ENCODE results near the gene OR6J1.
"Not testable (repeated sequence)": the region's sequence is repeated elsewhere in the genome, so short reads cannot be mapped to it uniquely, and the experiment has no call there.

OR6J1 gene

DNA sequence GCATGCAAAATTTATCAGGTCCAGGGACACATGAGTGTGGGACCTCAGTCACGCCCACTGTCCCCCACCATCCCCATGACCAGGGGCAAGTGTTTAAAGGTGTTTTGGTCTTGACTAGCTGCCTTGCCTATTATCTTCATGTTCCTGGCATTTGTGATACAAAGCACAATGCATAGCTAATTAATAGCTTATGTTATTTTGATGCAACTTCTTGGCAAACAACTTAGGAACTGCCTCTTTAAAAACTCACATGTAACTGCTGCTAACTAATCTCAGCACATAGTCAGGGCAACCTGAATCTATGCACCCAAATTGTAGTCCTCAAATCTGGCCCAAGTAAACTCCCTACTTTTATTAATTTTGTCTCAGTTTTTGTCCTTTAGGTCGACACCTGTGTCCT lies 7.4 kb upstream of the OR6J1 start:
- DNase-seq (ENCODE audit: low read depth in 2 of 3, low spot score in 1 of 3), result no peak

GRCh38 chr14:22650960-22651521 lies 6.9 kb upstream of the OR6J1 start:
- DNase-seq (ENCODE audit: low read depth in 2 of 3, low spot score in 1 of 3), result no peak

DNA sequence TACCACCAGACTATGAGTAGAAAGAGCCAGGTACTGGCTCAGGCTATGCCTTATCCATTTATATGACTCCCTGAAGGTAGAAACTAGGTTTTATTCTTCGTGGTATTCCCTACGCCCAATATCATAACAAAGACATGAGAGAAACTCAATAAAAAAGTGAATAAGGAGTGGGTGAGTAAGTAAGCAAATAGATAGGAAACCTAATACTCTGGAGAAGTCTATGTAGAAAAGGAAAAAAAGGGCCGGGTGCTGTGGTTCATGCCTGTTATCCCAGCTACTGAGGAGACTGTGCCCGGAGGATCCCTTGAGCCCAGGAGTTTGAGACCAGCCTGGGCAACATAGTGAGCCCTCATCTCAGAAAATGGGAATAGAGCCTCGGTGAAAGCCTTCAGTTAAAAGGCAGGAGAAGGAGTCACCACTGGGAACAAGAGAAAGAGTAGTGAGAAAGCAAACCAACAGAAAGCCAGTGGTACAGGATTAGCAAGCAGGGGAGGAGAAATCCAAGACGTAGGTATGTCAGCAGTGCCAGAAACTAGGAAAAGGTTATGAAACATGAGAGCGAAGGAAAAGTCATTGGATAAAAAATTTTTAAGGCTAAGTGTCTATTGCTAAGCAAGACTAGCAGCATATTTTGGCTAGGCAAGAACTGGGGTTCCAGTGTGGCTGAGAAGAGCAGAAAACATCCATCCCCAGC lies 6.0 kb upstream of the OR6J1 start:
- no peak for DNase-seq (ENCODE audit: low read depth in 2 of 3, low spot score in 1 of 3)

GRCh38 chr14:22648506-22648905 lies 4.4 kb upstream of the OR6J1 start:
- DNase-seq (ENCODE audit: low read depth in 2 of 3, low spot score in 1 of 3), result no peak

DNA sequence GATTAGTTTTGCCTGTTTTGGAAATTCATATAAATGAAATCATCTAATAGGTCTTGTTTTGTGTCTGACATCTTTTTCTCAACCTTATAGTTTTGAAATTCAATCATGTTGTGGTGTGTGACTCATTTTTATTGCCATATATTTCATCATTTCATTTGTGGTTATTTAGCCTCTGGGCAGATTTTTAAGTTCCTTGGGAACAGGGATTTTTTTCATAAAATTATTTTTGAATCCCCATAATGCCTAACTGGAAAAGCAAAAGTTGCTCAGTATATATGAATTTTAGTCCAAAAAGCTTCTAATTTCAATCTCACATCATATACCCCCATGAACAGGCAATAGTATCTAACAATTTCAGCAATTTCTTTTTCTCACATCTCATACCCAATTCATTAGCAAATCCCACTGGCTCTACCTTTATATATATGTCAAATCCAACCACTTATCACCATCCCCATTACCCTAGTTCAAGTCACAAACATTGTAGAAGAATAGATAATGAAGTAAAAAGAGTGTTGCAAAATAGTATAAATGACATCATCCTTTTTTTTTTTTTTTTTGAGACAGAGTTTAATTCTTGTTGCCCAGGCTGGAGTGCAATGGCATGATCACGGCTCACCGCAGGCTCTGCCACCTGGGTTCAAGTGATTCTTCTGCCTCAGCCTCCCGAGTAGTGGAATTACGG lies 2.6 kb upstream of the OR6J1 start:
- DNase-seq (ENCODE audit: low read depth in 2 of 3, low spot score in 1 of 3), result no peak

DNA sequence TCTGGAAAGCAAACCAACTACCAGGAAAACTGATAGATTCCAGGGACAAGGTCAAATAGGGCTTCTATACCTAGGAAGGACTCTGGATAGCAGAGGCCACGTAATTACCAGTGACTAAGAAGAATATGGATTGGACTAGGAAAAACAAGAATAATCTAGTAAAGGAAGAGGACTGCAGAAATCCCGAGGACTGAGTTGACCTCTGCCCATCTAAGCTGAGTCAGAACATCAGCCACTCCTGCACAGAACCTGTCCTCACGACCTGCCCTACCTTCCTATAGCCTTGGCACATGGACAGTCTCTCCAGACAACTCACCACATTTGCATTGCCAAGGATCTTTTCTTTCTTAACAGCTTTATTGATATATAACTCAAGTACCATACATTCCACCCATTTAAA lies 2.3 kb downstream of the OR6J1 start:
- DNase-seq (ENCODE audit: low read depth in 2 of 3, low spot score in 1 of 3), result no peak

GRCh38 chr14:22640192-22640591 lies 4.0 kb downstream of the OR6J1 start:
- DNase-seq (ENCODE audit: low read depth in 2 of 3, low spot score in 1 of 3), result no peak

DNA sequence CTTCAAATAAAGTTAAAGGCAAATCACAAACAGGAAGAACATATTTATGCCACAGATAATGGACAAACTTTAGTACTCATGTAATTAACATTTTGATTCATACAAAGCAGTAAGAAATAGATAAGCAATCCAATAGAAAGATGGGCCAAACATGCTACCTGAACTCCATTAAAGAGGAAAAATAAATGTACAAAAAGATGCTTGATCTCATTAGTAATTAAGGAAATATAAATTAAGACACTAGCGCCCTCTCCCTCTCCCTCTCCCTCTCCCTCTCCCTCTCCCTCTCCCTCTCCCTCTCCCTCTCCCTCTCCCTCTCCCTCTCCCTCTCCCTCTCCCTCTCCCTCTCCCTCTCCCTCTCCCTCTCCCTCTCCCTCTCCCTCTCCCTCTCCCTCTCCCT lies 8.2 kb downstream of the OR6J1 start:
- DNase-seq (ENCODE audit: low read depth in 2 of 3, low spot score in 1 of 3), result not testable (repeated sequence)

- no peak for DNase-seq (ENCODE audit: low read depth in 2 of 3, low spot score in 1 of 3)
Observed at GRCh38 chr14:22634233-22634900, 9.8 kb downstream of the OR6J1 start.

DNA sequence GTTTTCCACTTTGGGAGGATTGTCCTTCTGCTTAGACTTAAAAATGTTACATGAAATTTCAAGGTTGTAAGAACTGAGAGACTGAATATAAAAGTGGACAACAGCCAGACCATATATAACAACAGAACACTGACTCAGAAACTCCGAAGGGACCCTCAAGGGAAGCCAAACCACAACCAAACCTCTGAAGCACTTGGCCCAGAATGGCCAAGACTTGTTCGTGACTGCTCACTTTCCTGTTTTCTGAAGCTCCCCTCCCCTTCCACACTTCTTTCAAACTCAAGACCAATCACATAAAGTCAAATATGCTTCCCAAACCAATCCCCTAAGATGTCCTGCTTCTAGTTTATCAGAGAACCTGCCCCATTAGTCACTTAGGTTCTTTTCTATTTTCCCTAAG lies 13.7 kb downstream of the OR6J1 start:
- DNase-seq (ENCODE audit: low read depth in 2 of 3, low spot score in 1 of 3), result no peak

DNA sequence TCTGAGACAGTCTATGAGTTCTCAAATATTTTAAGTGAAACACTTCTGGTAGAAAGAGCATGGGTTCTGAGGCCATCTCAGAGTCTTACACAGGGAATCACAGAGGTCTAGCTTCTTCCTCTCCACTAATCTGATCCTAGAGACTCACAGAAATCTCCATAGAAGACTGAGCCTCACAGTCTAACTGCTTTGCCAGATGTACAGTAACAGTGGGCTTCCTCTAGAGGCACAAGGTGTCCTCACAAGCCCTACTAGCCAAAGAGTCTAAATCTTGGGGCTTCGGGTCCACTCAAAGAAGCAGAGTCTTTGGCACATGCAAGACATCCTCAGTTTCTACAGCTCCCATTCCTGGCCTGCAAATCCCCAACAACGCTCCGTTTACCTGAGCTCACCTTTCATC lies 14.1 kb downstream of the OR6J1 start:
- no peak for DNase-seq (ENCODE audit: low read depth in 2 of 3, low spot score in 1 of 3)

DNA sequence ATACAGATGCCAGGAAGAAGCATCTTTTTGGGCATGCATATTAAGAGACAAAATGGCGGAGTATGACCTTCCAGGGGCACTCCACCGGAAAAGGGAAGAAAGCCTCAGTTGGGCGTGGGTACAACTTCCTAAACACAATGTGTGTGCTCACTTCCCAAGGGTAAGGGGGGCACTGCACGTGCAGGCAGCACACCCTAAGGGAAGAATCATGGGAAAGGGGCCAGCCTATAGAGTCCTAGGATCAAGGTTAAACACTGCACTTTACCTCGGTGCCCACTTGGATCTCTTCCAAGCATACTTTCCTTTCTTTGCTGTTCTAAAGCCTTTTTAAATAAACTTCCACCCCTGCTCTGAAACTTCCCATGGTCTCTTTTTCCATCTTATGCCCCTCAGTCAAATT lies 14.8 kb downstream of the OR6J1 start:
- no peak for DNase-seq (ENCODE audit: low read depth in 2 of 3, low spot score in 1 of 3)

GRCh38 chr14:22627506-22628263 lies 16.5 kb downstream of the OR6J1 start:
- no peak for DNase-seq (ENCODE audit: low read depth in 2 of 3, low spot score in 1 of 3)

GRCh38 chr14:22626590-22626989 lies 17.6 kb downstream of the OR6J1 start:
- DNase-seq (ENCODE audit: low read depth in 2 of 3, low spot score in 1 of 3), result no peak

DNA sequence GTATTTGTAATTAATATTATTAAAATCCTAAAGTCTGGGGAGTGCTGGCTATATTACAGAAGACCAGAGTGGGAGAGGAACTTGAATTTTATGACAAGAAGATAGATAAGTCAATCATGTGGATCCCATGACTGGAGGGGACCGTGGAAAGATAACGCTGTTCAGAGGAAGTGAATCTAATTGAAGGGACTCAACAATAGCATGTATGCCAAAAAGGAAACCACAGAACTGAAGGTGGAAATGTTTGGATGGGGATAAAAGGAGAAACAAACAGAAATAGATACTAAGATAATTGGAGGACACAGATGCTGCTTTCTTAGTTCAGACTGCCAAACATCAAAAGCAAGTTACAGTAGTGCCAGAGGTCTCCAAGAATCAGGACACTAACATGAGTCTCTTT lies 21.1 kb downstream of the OR6J1 start:
- DNase-seq (ENCODE audit: low read depth in 2 of 3, low spot score in 1 of 3), result no peak

DNA sequence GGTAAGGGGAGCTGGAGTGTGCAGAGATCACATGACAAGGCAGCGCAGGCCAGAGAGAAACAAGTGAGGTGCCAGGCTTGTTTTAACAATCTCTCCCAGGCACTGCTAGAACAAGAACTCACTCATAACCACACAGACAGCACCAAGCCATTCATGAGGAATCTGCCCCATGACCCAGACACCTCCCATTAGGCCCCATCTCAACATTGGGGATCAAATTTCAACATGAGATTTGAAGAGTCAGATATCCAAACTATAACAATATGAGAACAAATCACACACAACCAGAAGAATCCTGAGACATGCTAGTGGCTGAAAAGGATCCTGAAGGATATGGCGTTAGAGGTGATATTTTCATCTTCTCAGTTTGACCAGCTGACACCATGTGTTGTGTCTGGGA lies 21.9 kb downstream of the OR6J1 start:
- DNase-seq (ENCODE audit: low read depth in 2 of 3, low spot score in 1 of 3), result no peak

GRCh38 chr14:22615765-22616164 lies 28.4 kb downstream of the OR6J1 start:
- DNase-seq (ENCODE audit: low read depth in 2 of 3, low spot score in 1 of 3), result not testable (repeated sequence)

DNA sequence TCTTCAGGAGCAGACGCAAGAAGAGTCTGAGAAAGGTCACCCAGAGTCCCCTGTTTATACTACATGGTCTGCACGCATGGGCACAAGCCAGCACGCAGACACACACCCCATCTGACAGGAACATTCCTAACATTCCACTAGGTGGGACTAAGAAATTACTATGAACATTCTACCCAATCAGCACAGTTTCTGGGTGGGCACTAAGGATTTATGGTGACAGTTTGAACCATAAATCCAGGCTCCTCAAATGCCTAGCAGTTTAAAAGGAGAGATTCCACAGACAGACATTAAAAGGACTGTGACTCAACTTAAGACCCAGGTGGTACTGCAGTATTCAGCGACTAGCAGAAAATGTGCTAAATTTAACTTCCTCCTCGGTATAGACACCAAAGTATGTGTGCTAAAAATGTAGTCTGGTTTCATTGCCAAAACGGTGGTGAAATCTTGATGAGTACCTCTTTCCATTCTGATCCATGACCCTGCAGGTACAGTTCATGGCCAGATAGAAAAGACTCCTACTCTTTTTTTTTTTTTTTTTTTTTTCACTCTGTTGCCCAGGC lies 29.8 kb downstream of the OR6J1 start:
- DNase-seq (ENCODE audit: low read depth in 2 of 3, low spot score in 1 of 3), result no peak

DNA sequence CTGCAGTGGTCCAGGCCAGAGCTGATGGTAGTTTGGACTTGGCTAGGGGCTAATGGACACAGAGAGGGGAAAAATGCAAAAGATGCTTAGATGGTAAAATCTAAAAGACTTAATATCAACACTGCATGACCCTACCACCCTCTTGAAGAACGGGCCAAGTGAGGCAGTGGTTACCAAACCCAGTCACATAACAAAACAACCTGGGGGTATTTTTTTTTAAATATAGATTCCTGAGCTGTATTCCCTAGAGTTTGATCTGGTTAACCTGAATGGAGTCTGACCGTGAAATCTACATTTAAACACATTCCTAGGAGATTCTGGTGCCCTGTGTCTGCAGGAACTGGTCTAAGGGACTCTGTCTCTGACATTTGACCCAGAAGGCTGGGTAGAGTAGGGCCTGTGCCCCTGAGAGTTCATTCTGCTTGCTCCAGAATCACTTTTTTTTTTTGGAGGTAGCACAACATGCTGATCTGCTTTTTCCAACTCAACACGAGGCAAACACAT lies 30.4 kb downstream of the OR6J1 start:
- no peak for DNase-seq (ENCODE audit: low read depth in 2 of 3, low spot score in 1 of 3)

DNA sequence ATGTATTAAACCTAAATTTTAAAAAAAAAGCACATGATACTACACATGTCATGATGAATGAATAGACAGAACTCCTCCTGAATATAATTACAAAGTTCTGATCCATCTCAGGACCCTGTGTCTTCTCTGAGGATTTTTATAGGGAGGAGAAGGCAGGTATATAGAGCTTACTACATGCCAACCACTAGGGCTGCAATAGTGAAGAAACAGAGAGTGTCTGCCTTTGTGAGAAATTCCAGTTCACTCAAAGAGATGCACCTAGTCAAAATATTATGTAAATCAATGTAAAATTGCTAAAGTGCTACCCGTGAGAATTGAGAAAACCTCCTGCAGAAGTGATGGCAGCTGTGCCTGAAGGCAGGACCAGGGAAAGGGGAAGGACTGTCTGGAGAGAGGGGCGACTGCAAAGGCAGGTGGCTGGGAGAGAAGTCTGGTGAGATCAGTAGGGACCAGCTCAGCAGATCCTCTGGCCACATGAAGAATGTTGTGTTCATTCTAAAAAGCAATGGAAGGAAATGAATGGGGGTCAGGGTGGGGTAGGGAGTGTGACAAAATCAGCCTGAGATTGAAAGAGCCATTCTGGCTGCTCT lies 31.0 kb downstream of the OR6J1 start:
- no peak for DNase-seq (ENCODE audit: low read depth in 2 of 3, low spot score in 1 of 3)

DNA sequence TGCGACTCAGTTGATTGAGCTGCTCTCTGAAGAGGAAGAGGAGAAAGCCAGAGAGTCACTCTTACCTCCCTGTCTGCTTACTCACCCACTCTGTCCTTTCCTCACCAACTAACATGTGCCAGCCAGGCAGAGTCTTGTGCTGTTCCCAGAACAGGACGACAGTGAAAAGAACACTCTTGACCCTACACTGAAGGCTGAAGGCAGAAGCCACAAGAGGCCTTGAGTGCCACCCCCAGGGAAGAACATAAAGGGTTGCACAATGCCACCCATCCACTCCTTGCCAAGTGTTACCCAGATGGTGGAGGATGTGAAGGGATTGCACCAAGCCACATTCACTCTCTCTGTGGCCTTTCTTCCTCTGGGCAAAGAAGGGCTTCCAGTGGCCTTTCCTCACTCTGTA lies 33.2 kb downstream of the OR6J1 start:
- no peak for DNase-seq (ENCODE audit: low read depth in 2 of 3, low spot score in 1 of 3)
